Large intestine (tissue), 3 donors: Measurements from ENCODE around the gene ERMP1. TPM values are rescaled to one million over a fixed set of nuclear protein-coding genes. Genes with fewer than 3 reads are reported as not detected.
A peak's percentile ranks its signal among the peaks of the same experiment; 100 is the strongest.

ENCODE experiments used
- DNase-seq, 2 donors: peaks; one replicate each; pipeline versions ENCODE4 v3.0.0 to v3.0.0-alpha.2; 2013
- H3K27ac ChIP-seq: one replicate; pipeline ENCODE4 v1.5.1; 2013; ENCODE audit warnings: low read length
- H3K27me3 ChIP-seq: 2 replicates; pipeline ENCODE4 v1.6.1; 2013; ENCODE audit warnings: low read length; ENCODE audit not compliant: control insufficient read depth, insufficient read depth
- H3K36me3 ChIP-seq: 2 replicates; pipeline ENCODE4 v1.6.1; 2013; ENCODE audit warnings: low read length; ENCODE audit not compliant: control insufficient read depth, insufficient read depth
- H3K4me1 ChIP-seq: one replicate; pipeline ENCODE4 v1.6.1; 2013; ENCODE audit warnings: low read length; ENCODE audit not compliant: control insufficient read depth, insufficient read depth
- H3K4me3 ChIP-seq: one replicate; pipeline ENCODE4 v1.5.1; 2013; ENCODE audit warnings: low read length
- H3K9me3 ChIP-seq: one replicate; pipeline ENCODE4 v1.6.1; 2013; ENCODE audit warnings: mild to moderate bottlenecking, low read depth, low read length, moderate library complexity; ENCODE audit not compliant: control insufficient read depth
- WGBS: methylation state at CpG from one replicate; pipeline ENCODE4 v1.1.5; 2013; ENCODE audit warnings: low lambda C conversion rate; ENCODE audit not compliant: insufficient coverage; 5-methylcytosine and 5-hydroxymethylcytosine counted together
- polyA plus RNA-seq: library from polyadenylated mRNA; unstranded; fragments of 120-200 nt; gene quantifications from one replicate; pipeline ENCODE4 v1.2.1, GENCODE V29; 2013

Gene ERMP1
- polyA plus RNA-seq, 1 donor: 17.1 TPM

DNA sequence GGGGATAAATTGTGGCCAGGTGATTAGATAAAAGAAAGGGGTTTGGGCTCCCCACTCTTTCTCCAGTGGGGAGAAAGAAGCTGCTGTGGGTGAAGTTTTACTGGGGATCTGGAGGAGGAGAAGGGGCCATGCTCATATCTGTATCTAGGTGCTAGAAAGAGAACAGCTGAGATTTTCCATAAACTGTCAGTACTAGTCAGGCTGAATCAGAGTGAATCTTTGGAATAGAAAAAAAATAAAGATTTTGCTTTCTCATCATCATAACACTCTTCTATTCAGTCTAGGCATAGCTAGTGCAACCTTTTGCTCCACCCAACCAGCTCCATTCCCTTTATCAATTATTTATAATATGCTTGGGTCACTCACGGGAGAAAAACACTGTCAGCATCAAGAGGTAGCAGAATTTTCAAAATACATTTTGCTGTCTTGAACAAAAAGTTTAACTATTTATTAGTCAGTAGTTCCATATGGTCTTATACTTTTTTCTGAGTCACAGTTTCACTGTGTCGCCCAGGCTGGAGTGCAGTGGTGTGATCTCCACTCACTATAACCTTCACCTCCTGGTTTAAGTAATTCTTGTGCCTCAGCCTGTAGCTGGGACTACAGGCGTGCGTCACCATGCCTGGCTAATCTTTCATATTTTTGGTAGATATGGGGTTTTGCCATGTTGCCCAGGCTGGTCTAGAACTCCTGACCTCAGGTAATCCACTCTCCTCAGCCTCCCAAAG is 21.3 kb upstream of the ERMP1 start:
- Histone ChIP-seq H3K27ac (no peak overlapping the region), H3K4me1 (peaks cover 11% of the 10 kb centered on the region), H3K9me3 (no peaks in the 10 kb centered on the region), H3K36me3 (no peaks in the 10 kb centered on the region), H3K4me3 (no peak overlapping the region), H3K27me3 (no peaks in the 10 kb centered on the region)
- WGBS: no CpG with 5 or more reads among the region's 4 CpGs
- no peak for DNase-seq

DNA sequence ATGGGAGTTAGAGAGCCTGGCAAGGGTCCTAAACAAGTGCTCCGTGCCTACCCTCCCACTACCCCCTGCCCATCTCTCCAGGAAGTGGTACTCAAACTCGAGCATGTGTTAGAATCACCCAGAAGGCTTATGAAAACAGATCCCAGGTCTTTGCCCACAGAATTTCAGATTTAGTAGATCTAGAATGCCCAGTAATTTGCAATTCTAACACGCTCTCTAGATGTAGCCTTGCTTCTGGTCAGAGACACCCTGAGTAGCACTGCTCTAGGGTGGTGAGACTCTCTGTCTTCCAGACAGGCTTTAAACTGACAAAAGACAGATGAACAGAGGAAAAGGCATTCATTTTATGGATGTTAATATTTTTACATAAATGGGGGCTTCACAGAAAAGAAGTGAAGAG is 20.7 kb upstream of the ERMP1 start:
- Histone ChIP-seq H3K9me3 (no peaks in the 10 kb centered on the region), H3K4me3 (no peak overlapping the region), H3K27ac (no peak overlapping the region), H3K4me1 (peaks cover 11% of the 10 kb centered on the region), H3K36me3 (no peaks in the 10 kb centered on the region), H3K27me3 (no peaks in the 10 kb centered on the region)
- 100% methylated on average over 1 of the region's 3 CpGs for WGBS
- no peak for DNase-seq

DNA sequence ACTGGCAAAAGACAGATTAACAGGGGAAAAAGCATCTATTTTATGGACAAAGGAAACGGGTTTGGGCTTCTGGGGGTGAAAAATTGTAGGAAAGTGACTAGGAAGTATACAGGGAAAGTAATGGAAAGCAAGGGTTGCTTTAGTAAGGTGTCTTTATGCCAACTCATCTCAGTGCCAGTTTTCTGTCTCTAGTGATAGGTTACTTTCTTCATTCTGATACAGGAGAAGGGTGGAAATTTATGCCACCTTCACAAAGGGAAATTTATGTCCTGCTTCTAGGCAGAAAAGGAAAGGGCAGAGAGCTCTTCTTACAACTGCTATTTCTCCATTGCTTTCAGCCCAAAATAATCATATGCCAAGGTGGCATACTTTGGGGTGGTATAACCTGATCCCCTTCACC is 20.1 kb upstream of the ERMP1 start:
- Histone ChIP-seq H3K27ac (no peak overlapping the region), H3K4me3 (no peak overlapping the region), H3K36me3 (no peaks in the 10 kb centered on the region), H3K4me1 (peaks cover 11% of the 10 kb centered on the region), H3K9me3 (no peaks in the 10 kb centered on the region), H3K27me3 (no peaks in the 10 kb centered on the region)
- WGBS: 71% methylated on average over 1 of the region's 1 CpG
- no peak for DNase-seq

DNA sequence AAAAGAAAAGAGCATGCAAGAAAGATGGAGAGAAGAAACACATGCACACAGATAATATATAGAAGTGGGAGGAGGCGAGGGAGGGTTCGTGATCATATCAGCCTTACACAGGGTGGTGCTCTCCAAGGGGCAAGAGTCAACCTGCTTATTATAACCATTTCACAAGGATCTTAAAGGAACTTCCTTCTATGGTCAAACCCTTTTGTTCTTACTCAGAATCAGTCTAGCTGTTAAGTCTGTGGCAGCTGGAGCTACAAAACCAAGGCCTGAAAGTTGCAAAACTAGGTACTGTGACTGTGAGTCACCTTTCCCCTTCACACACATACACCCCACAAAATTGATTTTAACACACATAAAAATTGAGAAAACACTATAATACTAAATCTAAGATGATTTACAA is 18.5 kb upstream of the ERMP1 start:
- H3K9me3 ChIP-seq: no peaks in the 10 kb centered on the region
- peak; percentile 77 to 89 for DNase-seq
- no peaks in the 10 kb centered on the region for H3K27me3 ChIP-seq
- peak overlapping the region; percentile 71 for H3K27ac ChIP-seq
- WGBS: no CpG with 5 or more reads among the region's 2 CpGs
- H3K36me3 ChIP-seq: no peaks in the 10 kb centered on the region
- peaks cover 11% of the 10 kb centered on the region for H3K4me1 ChIP-seq
- H3K4me3 ChIP-seq: no peak overlapping the region

DNA sequence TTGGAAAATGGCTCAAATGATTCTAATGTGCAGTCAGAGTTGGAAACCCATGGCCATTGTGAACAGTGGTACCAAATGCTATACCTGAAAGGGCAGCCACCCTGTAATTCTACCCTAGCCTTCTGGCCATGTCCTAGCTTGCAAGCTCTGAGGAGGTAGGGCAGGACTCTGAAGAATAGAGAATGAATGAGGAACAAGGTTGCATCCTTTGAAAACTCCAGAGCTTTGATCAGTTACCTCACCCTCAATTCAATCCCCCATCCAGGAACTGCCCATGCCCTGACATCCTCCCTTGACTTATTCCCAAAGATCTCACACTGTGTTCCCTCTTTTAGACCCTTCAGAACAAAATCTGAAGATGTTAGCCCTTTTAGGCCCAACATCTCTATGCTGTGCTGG is 17.8 kb upstream of the ERMP1 start:
- no peak for DNase-seq
- Histone ChIP-seq H3K36me3 (no peaks in the 10 kb centered on the region), H3K27me3 (no peaks in the 10 kb centered on the region), H3K9me3 (no peaks in the 10 kb centered on the region), H3K27ac (no peak overlapping the region), H3K4me1 (peaks cover 11% of the 10 kb centered on the region), H3K4me3 (no peak overlapping the region)

DNA sequence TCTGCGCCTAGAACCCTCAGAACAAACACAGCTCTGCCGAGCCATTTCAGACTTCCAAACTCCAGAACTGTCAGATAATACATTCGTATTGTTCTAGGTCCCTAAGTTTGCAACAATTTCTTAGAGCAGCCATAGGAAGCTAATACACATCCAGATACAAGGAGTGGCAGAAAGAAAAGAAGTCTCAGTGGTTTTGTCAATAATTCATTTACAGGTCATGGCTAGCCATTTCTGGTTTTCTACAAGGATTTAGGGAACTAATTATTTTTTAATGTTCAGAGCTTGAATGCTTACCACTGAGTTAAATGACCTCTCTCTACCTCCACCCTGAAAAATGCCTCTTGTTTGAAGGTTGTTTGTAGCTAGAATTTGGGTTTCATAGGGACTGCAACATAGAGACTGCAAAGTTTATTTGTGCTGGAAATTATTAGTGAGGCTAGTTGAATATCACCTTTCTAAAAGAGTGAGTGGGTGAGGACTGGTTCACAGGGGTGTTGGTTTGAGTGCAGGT is 15.5 kb upstream of the ERMP1 start:
- Histone ChIP-seq H3K4me1 (peaks cover 18% of the 10 kb centered on the region), H3K4me3 (no peak overlapping the region), H3K27me3 (no peaks in the 10 kb centered on the region), H3K27ac (no peak overlapping the region), H3K36me3 (no peaks in the 10 kb centered on the region), H3K9me3 (no peaks in the 10 kb centered on the region)
- no CpG with 5 or more reads among the region's 3 CpGs for WGBS
- no peak for DNase-seq

DNA sequence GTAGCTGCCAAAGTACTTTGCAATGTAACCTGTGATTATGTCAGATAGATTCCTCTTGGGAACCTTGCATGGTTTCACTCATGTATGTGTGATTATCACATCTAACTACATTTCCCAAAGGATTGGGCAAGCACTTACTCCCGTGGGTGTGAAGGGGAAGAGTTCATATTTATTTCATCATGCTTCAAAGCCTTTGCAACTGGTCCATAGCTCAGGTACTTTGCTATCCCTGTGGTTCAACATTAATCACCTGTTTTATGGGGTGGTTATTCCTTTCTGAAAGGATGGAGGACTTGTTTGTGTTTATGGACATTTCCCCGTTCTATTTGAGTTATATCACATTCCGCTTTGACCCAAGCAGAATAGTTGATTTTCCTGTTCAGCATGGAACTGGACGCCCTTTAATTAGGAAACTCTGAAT is 13.6 kb upstream of the ERMP1 start:
- DNase-seq: no peak
- H3K27ac ChIP-seq: no peak overlapping the region
- no peaks in the 10 kb centered on the region for H3K9me3 ChIP-seq
- WGBS: no CpG with 5 or more reads among the region's 4 CpGs
- no peaks in the 10 kb centered on the region for H3K27me3 ChIP-seq
- H3K36me3 ChIP-seq: no peaks in the 10 kb centered on the region
- H3K4me3 ChIP-seq: no peak overlapping the region
- peaks cover 19% of the 10 kb centered on the region for H3K4me1 ChIP-seq

DNA sequence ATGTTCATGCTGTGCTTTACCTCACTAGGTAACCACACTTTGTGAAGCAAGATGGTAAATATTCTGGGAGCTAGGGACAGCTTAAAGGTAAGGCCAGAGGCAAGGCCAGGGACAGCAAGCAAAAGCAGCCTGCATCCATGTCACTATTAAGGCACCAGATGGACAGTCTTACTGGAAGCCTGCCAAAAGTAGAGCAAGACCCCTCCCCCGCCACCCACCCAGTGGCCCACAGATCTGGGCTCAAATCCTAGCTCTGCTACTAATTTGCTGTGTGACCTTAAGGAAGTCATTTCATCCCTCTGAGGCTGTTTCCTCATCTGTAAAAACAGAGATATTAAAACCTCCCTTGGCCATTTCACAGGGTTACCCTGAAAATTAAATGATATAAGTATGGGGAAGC is 13.2 kb upstream of the ERMP1 start:
- H3K4me3 ChIP-seq: no peak overlapping the region
- H3K36me3 ChIP-seq: no peaks in the 10 kb centered on the region
- H3K4me1 ChIP-seq: peaks cover 17% of the 10 kb centered on the region
- DNase-seq: no peak
- no peak overlapping the region for H3K27ac ChIP-seq
- no peaks in the 10 kb centered on the region for H3K9me3 ChIP-seq
- H3K27me3 ChIP-seq: no peaks in the 10 kb centered on the region
- WGBS: no CpG with 5 or more reads among the region's 1 CpG

DNA sequence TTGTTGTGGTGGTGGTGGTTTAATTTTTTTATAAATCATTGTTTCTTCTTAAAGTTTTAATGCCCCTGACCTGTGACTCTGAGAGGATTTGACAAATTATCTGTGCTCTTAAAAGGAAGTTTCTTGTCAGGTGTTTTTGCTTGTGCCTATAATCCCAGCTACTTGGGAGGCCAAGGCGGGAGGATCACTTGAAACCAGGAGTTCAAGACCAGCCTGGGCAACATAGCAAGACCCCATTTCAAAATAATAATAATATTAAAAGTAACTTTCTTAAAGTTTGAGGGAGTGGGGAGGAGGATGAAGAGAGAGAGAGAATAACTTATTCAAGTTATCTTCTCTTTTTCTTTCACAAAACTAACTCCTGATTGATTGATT is 12.2 kb upstream of the ERMP1 start:
- no peaks in the 10 kb centered on the region for H3K9me3 ChIP-seq
- no peak overlapping the region for H3K27ac ChIP-seq
- H3K4me1 ChIP-seq: peaks cover 12% of the 10 kb centered on the region
- WGBS: no CpG with 5 or more reads among the region's 1 CpG
- no peak overlapping the region for H3K4me3 ChIP-seq
- DNase-seq: no peak
- no peaks in the 10 kb centered on the region for H3K27me3 ChIP-seq
- no peaks in the 10 kb centered on the region for H3K36me3 ChIP-seq

DNA sequence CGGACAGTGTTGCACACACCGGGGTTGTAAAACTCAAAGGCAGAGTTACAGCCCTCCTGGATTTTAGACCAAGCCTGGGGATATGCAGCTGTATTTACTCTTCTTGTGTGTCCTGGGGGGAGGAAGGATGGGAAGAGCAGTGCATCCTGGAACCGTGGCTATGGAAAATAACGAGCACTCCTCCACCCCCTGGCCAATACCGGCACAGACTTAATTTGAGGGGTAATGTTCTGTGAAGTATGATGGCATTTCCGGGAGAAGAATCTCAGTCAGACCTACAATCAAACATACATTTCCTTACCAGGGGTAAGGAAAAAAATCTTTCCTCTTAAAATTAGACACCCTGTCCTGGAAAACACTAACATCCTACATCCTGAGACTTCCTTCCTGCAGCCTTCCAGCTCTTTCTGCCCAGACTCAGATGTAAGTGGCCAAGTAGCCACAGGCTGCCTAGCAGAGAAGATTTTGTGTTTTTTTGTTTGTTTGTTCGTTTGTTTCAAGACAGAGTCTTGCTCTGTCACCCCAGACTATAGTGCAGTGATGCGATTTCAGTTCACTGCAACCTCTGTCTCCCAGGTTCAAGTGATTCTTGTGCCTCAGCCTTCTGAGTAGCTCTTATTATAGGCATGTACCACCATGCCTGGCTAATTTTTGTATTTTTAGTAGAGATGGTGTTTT is 11.0 kb upstream of the ERMP1 start:
- H3K27ac ChIP-seq: no peak overlapping the region
- H3K9me3 ChIP-seq: no peaks in the 10 kb centered on the region
- WGBS: no CpG with 5 or more reads among the region's 8 CpGs
- DNase-seq: peak in 1 of 2 donors; percentile 46
- H3K36me3 ChIP-seq: no peaks in the 10 kb centered on the region
- no peak overlapping the region for H3K4me3 ChIP-seq
- H3K27me3 ChIP-seq: no peaks in the 10 kb centered on the region
- peaks cover 17% of the 10 kb centered on the region for H3K4me1 ChIP-seq
